Measurements from ENCODE around the gene PROSER3. TPM values are rescaled to one million over a fixed set of nuclear protein-coding genes. Genes with fewer than 3 reads are reported as not detected.

PROSER3 gene
- total RNA-seq, 8 experiments from 2014 or later: 3.1 to 19.9 (median 12.7) TPM

DNA sequence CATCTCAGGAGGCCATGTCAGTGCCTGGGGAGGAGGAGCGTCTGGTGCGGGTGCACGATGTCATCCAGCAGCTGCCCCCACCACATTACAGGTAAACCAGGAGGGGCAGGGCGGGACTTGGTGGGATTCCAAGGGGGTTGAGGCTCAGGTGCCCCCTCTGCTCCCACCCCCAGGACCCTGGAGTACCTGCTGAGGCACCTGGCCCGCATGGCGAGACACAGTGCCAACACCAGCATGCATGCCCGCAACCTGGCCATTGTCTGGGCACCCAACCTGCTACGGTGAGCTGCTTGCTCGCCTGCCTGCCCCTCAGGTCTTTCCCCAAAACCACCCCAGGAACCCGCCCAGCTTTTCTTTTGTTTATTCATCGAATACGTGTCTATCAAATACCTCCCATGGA is 24.6 kb downstream of the PROSER3 start:
- H3K4me3 ChIP-seq: no peak overlapping the region
- H3K4me1 ChIP-seq (replicated peaks in 1 of 2): peaks cover 2 to 3% of the 10 kb centered on the region in 2 donors
- in situ Hi-C loops (cut with MboI; ENCODE audit: low pct_unique_long_range_greater_than_20kb in 2 of 9, low sequenced_read_pairs in 9 of 9, unreplicated experiment in 9 of 9): no loop called here
- WGBS, 10 experiments: 90 to 100% methylated on average over 2 to 3 of the region's 12 CpGs; no CpG with 5 or more reads in 8 of the 10 experiments
- no peak for ATAC-seq (replicated peaks in 6 of 8)
- no peak overlapping the region for H3K27ac ChIP-seq

DNA sequence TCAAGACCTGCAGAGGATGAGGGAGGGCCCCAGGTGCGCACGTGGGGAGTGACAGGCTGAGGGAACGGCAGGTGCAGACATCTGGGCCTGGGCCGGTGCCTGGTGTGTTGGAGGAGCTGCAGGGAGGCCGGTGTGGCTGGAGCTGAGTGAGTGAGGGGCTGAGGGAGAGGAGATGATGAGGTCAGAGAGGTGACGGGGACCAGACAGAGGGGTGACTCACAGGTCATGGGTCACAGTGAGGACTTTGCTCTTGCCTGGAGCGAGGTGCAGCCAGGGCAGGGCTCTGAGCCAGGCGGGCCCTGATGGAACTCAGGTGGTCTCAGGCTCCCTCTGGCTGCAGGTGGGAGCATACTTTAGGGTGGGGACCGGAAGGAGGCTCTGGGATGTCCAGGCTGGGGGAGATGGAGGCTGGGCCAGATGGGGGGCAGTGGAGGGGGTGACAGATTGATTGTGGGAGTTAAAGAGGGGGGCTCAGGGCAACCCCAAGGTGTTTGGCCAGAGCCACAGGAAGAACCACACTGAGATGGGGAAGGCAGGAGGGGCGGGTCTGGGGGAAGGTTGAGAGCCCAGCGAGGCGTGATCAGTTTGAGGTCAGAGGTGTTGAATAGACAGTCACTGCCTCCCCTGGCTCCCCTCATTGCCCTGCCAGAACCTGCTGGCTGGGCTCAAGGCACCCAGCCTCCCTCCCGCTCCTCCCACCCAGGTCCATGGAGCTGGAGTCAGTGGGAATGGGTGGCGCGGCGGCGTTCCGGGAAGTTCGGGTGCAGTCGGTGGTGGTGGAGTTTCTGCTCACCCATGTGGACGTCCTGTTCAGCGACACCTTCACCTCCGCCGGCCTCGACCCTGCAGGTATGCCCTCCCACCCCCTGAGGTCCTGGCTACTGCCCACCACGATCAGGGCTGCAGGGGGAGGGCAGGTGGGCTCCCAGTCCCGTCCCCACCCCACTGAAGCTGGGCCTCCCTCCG is 25.8 kb downstream of the PROSER3 start:
- in situ Hi-C loops (cut with MboI; ENCODE audit: low pct_unique_long_range_greater_than_20kb in 2 of 9, low sequenced_read_pairs in 9 of 9, unreplicated experiment in 9 of 9): no loop called here
- Histone ChIP-seq H3K4me3 (no peak overlapping the region), H3K27ac (no peak overlapping the region), H3K4me1 (replicated peaks in 1 of 2) (no peaks in the 10 kb centered on the region)
- ATAC-seq (replicated peaks in 6 of 8): peak in 3 of 8 experiments; percentile 19 to 26 (median 20)
- WGBS, 10 experiments: 70 to 100% (median 90%) methylated on average over 1 to 8 of the region's 28 CpGs; no CpG with 5 or more reads in 4 of the 10 experiments

DNA sequence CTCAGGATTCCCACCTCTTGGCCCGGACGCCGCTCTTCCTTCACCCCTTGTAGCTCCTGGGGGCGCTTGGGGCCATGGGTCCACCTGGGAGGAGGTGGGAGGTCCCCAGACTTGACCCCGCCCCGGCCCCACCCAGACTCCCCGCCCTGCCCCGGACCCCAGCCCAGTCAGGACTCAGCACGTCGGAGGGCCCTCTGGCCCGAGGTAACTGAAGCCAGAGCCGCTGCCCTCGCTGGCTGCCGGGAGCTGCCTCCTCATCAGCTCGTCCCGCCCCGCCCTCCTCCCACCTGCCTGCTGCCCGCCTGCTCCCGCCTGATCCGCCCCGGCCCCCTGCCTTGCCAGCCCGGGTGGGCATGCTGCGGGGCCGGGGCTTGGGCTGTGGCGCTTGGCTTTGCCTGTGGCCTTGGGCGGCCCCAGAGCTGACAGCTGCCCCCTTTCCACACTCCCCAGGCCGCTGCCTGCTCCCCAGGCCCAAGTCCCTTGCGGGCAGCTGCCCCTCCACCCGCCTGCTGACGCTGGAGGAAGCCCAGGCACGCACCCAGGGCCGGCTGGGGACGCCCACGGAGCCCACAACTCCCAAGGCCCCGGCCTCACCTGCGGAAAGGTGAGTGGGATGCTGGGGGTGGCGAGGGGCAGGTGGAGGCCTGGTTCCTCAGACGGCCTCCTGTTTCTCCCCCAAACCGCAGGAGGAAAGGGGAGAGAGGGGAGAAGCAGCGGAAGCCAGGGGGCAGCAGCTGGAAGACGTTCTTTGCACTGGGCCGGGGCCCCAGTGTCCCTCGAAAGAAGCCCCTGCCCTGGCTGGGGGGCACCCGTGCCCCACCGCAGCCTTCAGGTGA is 26.7 kb downstream of the PROSER3 start:
- in situ Hi-C loops (cut with MboI; ENCODE audit: low pct_unique_long_range_greater_than_20kb in 2 of 9, low sequenced_read_pairs in 9 of 9, unreplicated experiment in 9 of 9): no loop called here
- no peak for ATAC-seq (replicated peaks in 6 of 8)
- no peaks in the 10 kb centered on the region for H3K4me1 ChIP-seq (replicated peaks in 1 of 2)
- no peak overlapping the region for H3K27ac ChIP-seq
- 50 to 100% methylated on average over 1 of the region's 45 CpGs; no CpG with 5 or more reads in 8 of the 10 experiments for WGBS, 10 experiments
- H3K4me3 ChIP-seq: no peak overlapping the region

DNA sequence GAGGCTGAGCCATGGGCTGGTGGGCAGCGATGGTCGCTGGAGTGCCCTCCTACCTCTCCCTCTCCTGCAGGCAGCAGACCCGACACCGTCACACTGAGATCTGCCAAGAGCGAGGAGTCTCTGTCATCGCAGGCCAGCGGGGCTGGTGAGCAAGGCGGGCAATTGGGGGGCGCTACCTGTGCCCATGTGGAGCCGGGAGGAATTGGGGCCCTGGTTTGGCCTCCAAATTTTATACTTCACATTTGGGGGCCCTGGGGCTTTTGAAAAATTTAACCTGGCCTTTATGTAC is 27.3 kb downstream of the PROSER3 start:
- WGBS, 10 experiments: 57 to 100% (median 87%) methylated on average over 2 to 8 of the region's 10 CpGs; no CpG with 5 or more reads in 5 of the 10 experiments
- H3K4me1 ChIP-seq (replicated peaks in 1 of 2): no peaks in the 10 kb centered on the region
- no peak for ATAC-seq (replicated peaks in 6 of 8)
- in situ Hi-C loops (cut with MboI; ENCODE audit: low pct_unique_long_range_greater_than_20kb in 2 of 9, low sequenced_read_pairs in 9 of 9, unreplicated experiment in 9 of 9): no loop called here
- H3K4me3 ChIP-seq: no peak overlapping the region
- no peak overlapping the region for H3K27ac ChIP-seq

DNA sequence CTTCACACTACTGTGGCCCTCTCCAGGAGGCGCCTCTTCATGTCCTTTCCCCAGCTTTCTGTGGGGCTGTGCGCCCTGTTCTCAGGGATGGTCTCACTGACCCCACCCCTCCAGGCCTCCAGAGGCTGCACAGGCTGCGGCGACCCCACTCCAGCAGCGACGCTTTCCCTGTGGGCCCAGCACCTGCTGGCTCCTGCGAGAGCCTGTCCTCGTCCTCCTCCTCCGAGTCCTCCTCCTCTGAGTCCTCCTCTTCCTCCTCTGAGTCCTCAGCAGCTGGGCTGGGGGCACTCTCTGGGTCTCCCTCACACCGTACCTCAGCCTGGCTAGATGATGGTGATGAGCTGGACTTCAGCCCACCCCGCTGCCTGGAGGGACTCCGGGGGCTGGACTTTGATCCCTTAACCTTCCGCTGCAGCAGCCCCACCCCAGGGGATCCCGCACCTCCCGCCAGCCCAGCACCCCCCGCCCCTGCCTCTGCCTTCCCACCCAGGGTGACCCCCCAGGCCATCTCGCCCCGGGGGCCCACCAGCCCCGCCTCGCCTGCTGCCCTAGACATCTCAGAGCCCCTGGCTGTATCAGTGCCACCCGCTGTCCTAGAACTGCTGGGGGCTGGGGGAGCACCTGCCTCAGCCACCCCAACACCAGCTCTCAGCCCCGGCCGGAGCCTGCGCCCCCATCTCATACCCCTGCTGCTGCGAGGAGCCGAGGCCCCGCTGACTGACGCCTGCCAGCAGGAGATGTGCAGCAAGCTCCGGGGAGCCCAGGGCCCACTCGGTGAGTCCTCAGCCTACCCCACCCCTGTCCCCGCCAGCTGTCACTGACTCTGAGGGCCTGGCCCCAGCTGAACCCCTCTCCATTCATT is 28.6 kb downstream of the PROSER3 start:
- 81 to 100% (median 84%) methylated on average over 2 to 9 of the region's 31 CpGs; no CpG with 5 or more reads in 6 of the 10 experiments for WGBS, 10 experiments
- no peak overlapping the region for H3K27ac ChIP-seq
- ATAC-seq (replicated peaks in 6 of 8): no peak

DNA sequence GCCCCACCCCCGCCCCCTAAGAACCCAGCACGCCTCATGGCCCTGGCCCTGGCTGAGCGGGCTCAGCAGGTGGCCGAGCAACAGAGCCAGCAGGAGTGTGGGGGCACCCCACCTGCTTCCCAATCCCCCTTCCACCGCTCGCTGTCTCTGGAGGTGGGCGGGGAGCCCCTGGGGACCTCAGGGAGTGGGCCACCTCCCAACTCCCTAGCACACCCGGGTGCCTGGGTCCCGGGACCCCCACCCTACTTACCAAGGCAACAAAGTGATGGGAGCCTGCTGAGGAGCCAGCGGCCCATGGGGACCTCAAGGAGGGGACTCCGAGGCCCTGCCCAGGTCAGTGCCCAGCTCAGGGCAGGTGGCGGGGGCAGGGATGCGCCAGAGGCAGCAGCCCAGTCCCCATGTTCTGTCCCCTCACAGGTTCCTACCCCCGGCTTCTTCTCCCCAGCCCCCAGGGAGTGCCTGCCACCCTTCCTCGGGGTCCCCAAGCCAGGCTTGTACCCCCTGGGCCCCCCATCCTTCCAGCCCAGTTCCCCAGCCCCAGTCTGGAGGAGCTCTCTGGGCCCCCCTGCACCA is 29.3 kb downstream of the PROSER3 start:
- WGBS, 10 experiments: no CpG with 5 or more reads among the region's 15 CpGs
- Histone ChIP-seq H3K27ac (no peak overlapping the region), H3K4me1 (replicated peaks in 1 of 2) (no peaks in the 10 kb centered on the region), H3K4me3 (no peak overlapping the region)
- no peak for ATAC-seq (replicated peaks in 6 of 8)
- in situ Hi-C loops (cut with MboI; ENCODE audit: low pct_unique_long_range_greater_than_20kb in 2 of 9, low sequenced_read_pairs in 9 of 9, unreplicated experiment in 9 of 9): no loop called here

More for the DNA sequence above, 28.6 kb downstream of the PROSER3 start:
- in situ Hi-C loops (cut with MboI; ENCODE audit: low pct_unique_long_range_greater_than_20kb in 2 of 9, low sequenced_read_pairs in 9 of 9, unreplicated experiment in 9 of 9): no loop called here
- no peaks in the 10 kb centered on the region for H3K4me1 ChIP-seq (replicated peaks in 1 of 2)
- no peak overlapping the region for H3K4me3 ChIP-seq

DNA sequence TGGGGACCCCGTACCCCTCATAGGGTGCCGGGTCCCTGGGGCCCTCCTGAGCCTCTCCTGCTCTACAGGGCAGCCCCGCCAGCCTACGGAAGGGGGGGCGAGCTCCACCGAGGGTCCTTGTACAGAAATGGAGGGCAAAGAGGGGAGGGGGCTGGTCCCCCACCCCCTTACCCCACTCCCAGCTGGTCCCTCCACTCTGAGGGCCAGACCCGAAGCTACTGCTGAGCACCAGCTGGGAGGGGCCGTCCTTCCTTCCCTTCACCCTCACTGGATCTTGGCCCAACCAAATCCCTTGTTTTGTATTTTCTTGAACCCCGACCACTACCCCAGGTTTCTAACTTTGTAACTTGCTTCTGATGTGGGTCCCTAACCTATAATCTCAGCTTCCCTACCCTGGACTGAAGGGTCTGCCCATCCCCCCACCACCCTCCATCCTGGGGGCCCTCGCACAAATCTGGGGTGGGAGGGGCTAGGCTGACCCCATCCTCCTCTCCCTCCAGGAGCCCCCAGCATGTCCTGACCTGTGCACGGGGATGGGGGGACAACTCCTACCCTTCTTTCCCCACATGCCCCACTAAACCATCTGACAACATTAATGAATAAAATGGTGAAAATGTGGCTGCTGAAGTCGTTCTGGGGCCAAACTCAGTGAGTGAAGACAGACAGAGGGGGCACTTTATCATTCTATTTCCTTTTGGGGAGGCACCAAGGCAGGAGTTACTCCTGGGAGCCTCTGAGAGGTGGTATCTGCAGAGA is 30.4 kb downstream of the PROSER3 start:
- no peaks in the 10 kb centered on the region for H3K4me1 ChIP-seq (replicated peaks in 1 of 2)
- H3K4me3 ChIP-seq: no peak overlapping the region
- in situ Hi-C loops (cut with MboI; ENCODE audit: low pct_unique_long_range_greater_than_20kb in 2 of 9, low sequenced_read_pairs in 9 of 9, unreplicated experiment in 9 of 9): no loop called here
- no peak for ATAC-seq (replicated peaks in 6 of 8)
- no peak overlapping the region for H3K27ac ChIP-seq
- 43 to 71% (median 48%) methylated on average over 1 to 2 of the region's 12 CpGs; no CpG with 5 or more reads in 7 of the 10 experiments for WGBS, 10 experiments

DNA sequence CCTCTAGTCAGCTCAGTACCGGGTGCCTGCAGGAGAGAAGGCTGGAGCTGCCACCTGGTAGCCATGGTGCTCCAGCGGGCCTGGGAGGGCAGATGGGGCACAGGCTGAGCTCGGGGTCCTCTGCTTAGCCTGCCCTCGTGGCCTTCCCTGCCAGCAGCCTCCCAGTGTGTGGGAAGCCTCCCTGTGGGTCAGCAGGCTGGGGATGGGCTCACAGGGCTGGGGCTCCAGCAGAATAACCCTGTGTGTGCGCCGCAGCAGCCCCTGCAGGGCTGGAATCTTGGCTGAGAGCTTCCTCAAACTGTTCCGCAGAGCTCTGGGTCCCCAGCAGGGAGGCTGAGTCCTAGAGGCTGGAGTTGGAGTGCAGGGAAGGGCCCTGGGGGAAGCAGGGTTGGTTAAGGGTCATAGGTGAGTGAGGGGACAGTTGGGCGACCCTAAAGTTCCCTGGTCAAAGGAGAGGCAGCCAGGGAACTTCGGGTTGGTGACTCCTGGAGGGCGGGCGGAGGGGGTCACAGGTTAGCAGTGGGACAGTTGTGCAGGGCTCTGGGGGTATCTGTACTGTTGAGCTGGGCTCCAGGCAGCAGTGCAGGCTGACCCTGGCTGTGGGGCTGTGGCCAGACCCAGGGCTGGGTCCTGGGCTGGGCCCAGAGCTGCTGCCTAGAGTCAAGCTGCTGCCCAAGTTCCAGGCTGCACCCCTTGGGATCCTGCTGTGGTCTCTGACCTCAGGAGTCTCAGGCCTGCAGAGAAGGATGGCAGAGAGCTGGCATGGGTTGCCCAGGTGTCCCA is 31.4 kb downstream of the PROSER3 start:
- Histone ChIP-seq H3K4me1 (replicated peaks in 1 of 2) (no peaks in the 10 kb centered on the region), H3K4me3 (no peak overlapping the region), H3K27ac (no peak overlapping the region)
- WGBS, 10 experiments: 53 to 79% (median 68%) methylated on average over 1 to 4 of the region's 11 CpGs; no CpG with 5 or more reads in 6 of the 10 experiments
- in situ Hi-C loops (cut with MboI; ENCODE audit: low pct_unique_long_range_greater_than_20kb in 2 of 9, low sequenced_read_pairs in 9 of 9, unreplicated experiment in 9 of 9): no loop called here
- peak in 1 of 8 experiments; percentile 9 for ATAC-seq (replicated peaks in 6 of 8)

DNA sequence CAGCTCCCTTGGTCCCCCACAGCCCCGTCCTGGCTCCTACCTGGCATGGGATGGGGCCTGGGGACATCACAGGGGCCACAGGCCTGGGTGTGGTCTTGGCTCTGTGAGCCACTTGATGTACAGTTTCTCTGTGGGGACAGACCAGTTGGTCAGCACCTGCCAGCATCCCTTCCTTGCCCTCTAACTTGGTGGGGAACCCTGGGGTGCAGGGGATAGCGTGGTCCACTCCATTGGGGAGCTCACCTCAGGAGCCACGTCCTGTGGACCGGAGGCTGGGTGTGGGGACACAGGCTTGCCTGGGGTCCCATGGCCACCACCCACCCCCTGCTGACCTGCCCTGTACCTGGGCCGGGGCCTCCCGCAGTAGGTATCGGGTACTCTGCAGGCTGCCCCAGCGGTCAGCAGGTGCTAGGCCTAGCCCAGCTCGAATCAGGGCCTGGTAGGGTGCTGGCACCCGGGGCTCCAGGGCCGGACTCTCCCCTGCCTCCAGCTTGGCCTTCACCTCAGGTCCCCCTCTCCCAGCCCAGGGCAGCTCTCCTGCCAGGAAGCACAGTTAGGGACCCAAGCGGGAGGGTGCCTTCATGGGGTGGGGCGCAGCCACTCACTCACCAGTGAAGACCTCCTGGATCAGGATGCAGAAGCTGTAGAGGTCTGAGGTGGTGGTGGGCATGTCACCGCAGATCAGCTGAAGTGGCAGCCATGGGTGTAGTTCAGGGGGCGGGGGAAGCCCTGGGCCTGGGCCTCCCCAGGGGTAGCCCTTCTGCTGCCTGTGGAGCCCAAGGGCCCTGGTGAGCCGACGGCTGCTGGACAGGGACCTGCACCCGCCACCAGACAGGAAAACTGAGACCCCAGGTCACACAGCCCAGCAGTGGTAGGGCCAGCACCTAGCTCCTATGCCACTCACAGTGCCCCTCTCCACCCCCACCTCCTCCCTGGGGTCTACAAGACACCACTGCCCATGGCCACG is 32.3 kb downstream of the PROSER3 start:
- H3K4me1 ChIP-seq (replicated peaks in 1 of 2): no peaks in the 10 kb centered on the region
- H3K4me3 ChIP-seq: no peak overlapping the region
- WGBS, 10 experiments: 94 to 100% (median 95%) methylated on average over 2 to 6 of the region's 19 CpGs; no CpG with 5 or more reads in 7 of the 10 experiments
- in situ Hi-C loops (cut with MboI; ENCODE audit: low pct_unique_long_range_greater_than_20kb in 2 of 9, low sequenced_read_pairs in 9 of 9, unreplicated experiment in 9 of 9): no loop called here
- H3K27ac ChIP-seq: no peak overlapping the region
- ATAC-seq (replicated peaks in 6 of 8): peak in 2 of 8 experiments; percentile 5 to 10

DNA sequence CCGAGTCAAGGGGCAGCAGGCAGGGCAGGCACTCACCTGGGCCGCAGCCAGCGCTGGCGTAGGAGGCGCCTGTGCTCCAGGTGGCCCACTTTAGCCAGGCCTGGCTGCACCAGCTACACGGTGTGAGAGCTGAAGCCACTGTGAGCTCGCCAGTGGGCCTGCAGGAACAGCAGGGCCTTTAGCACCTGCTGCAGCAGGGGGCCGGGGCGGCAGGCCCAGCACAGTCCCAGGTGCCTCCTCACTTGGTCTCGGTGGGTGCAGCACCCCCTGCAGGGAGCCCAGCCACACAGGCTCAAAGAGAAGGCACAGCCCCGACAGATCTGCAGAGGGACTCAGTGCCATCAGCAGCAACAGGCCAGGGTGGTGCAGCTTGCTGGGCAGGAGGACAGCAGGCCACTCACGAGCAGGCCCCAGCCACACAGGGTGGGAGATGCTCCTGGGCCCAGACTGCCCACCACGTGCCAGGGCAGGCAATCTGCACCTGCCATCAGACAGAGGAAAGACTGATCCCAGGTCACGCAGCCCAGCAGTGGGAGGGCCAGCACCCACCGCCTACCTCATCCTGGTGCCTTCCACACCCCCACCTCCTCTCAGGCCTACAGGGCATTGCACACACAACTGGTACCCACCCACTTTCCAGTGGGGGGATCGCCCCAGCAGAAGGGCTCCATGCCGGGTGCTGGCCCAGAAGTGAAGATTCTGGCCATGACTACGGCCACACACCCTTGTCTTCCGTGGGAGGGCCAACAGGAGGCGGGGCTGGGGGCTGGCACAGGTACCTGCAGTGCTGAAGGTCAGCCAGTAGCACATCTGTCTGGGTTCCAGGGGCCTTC is 33.2 kb downstream of the PROSER3 start:
- ATAC-seq (replicated peaks in 6 of 8): peak in 6 of 8 experiments; percentile 31 to 68 (median 45)
- no peak overlapping the region for H3K4me3 ChIP-seq
- H3K4me1 ChIP-seq (replicated peaks in 1 of 2): no peaks in the 10 kb centered on the region
- H3K27ac ChIP-seq: no peak overlapping the region
- 0 to 100% (median 54%) methylated on average over 1 to 5 of the region's 20 CpGs; no CpG with 5 or more reads in 6 of the 10 experiments for WGBS, 10 experiments
- in situ Hi-C loops (cut with MboI; ENCODE audit: low pct_unique_long_range_greater_than_20kb in 2 of 9, low sequenced_read_pairs in 9 of 9, unreplicated experiment in 9 of 9): no loop called here
